SH-SY5Y (cell line): Measurements from ENCODE around the gene HORMAD2.

Experiments
- GATA2 ChIP-seq: IDR thresholded peaks from 2 replicates; pipeline ENCODE4 v1.6.1; 2011; ENCODE audit warnings: mild to moderate bottlenecking, low read depth, low read length
- GATA3 ChIP-seq: IDR thresholded peaks from 2 replicates; pipeline ENCODE4 v1.6.1; 2011; ENCODE audit warnings: low read depth, mild to moderate bottlenecking, low read length, moderate library complexity

Gene HORMAD2

DNA sequence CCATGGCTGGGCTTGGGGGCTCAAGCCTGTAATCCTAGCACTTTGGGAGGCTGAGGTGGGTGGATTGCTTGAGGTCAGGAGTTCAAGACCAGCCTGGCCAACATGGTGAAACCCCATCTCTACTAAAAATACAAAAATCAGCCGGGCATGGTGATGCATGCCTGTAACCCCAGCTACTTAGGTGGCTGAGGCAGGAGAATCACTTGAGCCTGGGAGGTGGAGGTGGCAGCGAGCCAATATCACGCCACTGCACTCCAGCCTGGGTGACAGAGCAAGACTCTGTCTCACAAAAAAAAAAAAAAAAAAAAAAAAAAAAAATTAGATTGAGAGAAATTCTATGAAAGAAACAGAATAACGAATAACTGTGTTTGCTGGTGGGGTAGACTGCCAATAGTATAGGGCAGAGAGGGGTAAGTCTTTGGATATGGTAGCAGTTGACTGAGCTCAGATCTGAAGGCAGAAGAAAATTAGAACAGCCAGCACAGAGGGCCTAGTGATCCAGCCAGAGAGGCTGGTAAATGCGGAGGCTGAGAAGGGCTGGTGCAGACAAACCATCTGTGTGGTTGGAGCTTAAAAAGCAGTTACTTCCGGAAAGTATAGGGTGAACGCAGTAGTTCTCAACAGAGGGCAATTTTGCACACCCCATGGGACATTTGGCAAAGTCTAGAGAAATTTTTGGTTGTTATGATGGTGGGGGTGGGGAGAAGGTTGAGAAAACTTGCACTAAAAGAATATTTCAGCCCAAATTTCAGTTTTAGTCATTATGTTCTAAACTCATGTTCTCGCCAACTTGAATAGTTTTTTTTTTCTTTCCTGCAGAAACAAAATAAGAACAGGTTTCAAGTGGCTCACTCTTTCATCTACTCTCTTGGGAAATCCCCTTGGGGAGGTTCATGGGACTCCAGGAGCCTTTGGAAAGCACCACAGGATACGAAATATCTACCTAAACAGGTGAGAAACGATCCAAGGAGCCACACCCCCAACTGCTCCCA is 1.6 kb upstream of the HORMAD2 start:
- TF ChIP-seq GATA2: no peak
- no peak for TF ChIP-seq GATA3

- no peak for TF ChIP-seq GATA3
These were observed 541 bp downstream of the HORMAD2 start for GRCh38 chr22:30080805-30081204.

- no peak for TF ChIP-seq GATA3
- TF ChIP-seq GATA2: no peak
These were observed 6.2 kb downstream of the HORMAD2 start for GRCh38 chr22:30086496-30086895.

- no peak for TF ChIP-seq GATA3
- no peak for TF ChIP-seq GATA2
These were observed 7.3 kb downstream of the HORMAD2 start for GRCh38 chr22:30087611-30088010.

- TF ChIP-seq GATA2: no peak
- no peak for TF ChIP-seq GATA3
These were observed 8.2 kb downstream of the HORMAD2 start for GRCh38 chr22:30088468-30088867.

DNA sequence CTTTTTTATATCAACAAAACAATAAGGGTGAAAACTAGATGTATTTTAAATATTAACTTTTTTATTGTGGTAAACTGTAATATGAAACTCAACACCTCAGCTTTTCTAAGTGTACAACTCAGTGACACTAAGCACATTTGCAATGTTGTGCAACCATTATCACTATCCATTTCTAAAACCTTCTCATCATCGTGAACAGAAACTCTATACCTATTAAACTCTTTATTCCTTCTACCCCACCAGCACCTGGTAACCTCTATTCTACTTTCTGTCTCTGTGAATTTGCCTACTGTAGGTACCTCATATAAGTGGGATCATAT is 9.4 kb downstream of the HORMAD2 start:
- no peak for TF ChIP-seq GATA2
- no peak for TF ChIP-seq GATA3

GRCh38 chr22:30092686-30093085 is 12.4 kb downstream of the HORMAD2 start:
- TF ChIP-seq GATA3 (no peak), GATA2 (no peak)

DNA sequence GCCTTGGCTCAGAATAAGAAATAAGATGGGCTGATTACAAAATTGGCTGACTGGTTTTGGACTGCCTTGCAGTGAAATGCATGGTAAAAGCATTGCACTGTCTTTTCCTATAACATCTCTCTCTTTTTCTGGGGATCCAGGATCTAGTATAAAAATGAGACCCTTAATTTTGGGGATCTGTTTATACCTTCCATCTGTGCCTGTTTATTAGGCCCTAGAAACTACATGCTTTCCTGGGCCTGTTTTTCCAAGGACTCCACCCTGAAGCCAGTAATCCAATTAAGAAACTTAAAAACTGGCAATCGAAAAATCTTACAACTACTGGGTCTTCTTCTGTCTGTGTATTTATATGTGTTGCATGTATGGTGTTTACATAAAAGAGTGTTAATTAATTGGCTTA is 14.5 kb downstream of the HORMAD2 start:
- no peak for TF ChIP-seq GATA3
- TF ChIP-seq GATA2: no peak

DNA sequence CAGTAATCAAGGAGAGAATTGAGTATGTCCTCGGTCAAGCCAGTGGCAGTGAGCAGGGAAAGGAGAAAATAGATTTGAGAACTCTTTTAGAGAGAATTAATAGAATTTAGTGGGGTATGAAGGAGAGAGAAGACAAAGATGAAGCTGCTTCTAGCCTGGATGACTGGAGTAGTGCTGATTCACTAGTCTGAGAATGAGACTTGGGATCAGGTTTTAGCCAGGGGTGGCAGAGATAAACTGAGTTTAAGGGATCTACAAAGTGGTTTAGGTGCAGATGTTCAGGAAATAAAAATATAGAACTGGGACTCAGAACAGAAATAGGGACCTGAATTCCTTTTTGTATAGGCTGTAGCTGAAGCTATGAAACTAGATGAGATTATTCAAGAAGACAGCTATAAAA is 17.6 kb downstream of the HORMAD2 start:
- no peak for TF ChIP-seq GATA2
- no peak for TF ChIP-seq GATA3

DNA sequence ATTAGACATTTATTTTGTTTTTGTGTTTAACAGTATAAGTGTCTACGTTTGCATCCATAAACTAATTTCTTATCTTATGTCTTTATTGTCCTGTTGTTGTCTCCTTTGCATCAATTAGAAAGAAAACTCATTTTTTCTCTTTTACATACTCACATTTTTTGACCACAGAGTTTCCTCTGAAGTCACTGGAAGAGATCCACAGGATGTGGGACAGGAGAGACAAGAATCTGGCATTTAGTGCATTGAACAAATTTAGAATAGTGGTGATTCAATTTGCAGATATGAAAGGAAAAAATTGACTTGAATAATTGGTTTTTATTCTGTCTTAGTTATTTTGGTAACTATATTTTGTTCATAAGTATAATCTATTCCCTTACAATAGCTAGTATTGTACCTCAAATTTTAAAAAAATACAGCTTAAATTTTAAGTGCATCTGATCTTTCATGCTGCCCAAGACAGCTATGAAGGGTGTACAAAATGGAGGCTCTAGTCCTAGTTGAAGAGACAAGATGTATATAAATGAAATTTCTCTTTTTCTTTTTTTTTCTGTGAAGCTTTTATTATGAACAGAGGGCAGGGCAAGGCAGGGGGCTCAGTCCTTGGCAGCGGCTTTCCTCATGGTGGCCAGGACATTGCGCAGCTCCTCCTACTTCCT is 24.4 kb downstream of the HORMAD2 start:
- no peak for TF ChIP-seq GATA3
- TF ChIP-seq GATA2: no peak

- TF ChIP-seq GATA3 (no peak), GATA2 (no peak)
These were observed 25.2 kb downstream of the HORMAD2 start for GRCh38 chr22:30105483-30105882.

DNA sequence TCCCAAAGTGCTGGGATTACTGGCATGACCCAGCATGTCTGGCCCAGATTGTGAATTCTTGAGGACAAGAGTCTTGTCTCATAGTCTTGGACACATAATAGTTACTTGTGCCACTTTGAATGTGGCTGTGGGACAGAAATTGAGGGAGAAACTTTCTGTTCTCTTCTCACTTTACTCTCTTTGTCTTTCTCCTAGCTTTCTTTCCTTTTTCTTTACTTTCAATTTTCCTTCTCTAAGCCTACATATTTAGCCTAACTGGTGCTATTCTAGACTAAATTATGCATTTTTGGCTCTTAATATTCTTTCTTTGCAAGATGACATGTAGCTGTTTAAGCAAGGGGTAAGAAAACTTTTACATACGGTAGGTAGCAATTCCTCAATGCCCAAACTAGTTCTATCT is 33.2 kb downstream of the HORMAD2 start:
- TF ChIP-seq GATA2: no peak
- TF ChIP-seq GATA3: no peak

GRCh38 chr22:30114361-30114760 is 34.1 kb downstream of the HORMAD2 start:
- TF ChIP-seq GATA3 (no peak), GATA2 (no peak)

DNA sequence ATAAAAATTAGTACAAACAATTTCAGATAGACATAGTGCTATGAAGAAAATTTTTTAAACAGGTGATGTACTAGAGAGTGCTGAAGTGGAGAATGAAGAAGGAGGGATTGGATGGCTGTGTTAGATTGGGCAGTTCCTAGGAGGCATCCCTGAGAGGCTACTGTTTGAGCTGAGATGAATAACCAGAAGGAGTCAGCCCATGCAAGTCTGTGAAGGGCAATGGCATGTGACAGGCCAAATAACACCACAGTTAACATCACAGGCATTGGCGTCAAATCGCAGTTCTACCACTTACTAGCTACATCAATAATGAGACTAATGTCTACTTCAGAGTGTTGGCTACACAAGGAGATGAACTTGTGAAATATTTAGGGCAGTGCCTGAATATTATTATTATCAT is 35.4 kb downstream of the HORMAD2 start:
- TF ChIP-seq GATA3 (no peak), GATA2 (no peak)
